Adrenal gland (tissue), 12 donors: ENCODE results near the gene NOC2L. TPM values are rescaled to one million over a fixed set of nuclear protein-coding genes. Genes with fewer than 3 reads are reported as not detected.
"Not testable (repeated sequence)": the region's sequence is repeated elsewhere in the genome, so short reads cannot be mapped to it uniquely, and the experiment has no call there.

Experiments
- DNase-seq, 7 donors: peaks; one replicate each; pipeline ENCODE4 v3.0.0-alpha.2; 2019 to 2020
- H3K27ac ChIP-seq, 5 donors: fragments of 200-600 bp; sonication (generic) in 4 of 5; 1 replicate in 3 of 5; 2 replicates in 2 of 5; pipeline versions ENCODE4 v1.5.1 to v1.8.0; 2016 to 2020; ENCODE audit warnings: mild to moderate bottlenecking in 1 of 5
- H3K27me3 ChIP-seq: fragments of 200-600 bp; 2 replicates; pipeline ENCODE4 v1.8.0; 2021
- H3K36me3 ChIP-seq, 2 donors: fragments of 200-600 bp; replicated peaks in 1 of 2; 1 replicate in 1 of 2; 2 replicates in 1 of 2; pipeline versions ENCODE4 v1.5.1 to v1.8.0; 2018 to 2022
- H3K4me1 ChIP-seq, 2 donors: fragments of 200-600 bp; replicated peaks in 1 of 2; 1 replicate in 1 of 2; 2 replicates in 1 of 2; pipeline versions ENCODE4 v1.5.1 to v1.8.0; 2018 to 2021
- H3K4me3 ChIP-seq, 4 donors: fragments of 200-600 bp; sonication (generic) in 3 of 4; one replicate each; pipeline ENCODE4 v1.5.1; 2016 to 2018
- H3K9me3 ChIP-seq, 3 donors: fragments of 200-600 bp; sonication (generic) in 1 of 3; replicated peaks in 1 of 3; 1 replicate in 2 of 3; 2 replicates in 1 of 3; pipeline versions ENCODE4 v1.5.1 to v1.8.0; 2016 to 2021
- CTCF ChIP-seq, 6 experiments: fragments of 450-650 bp in 4 of 6; fragments of 200-600 bp in 2 of 6; sonication (generic) in 1 of 6; IDR thresholded peaks; 1 replicate in 5 of 6; 2 replicates in 1 of 6; pipeline versions ENCODE4 v1.5.1 to v1.8.0; 2016 to 2021; ENCODE audit warnings: antibody characterized with exemption in 6 of 6, mild to moderate bottlenecking in 2 of 6, moderate library complexity in 1 of 6
- POLR2A ChIP-seq, 2 donors: fragments of 450-650 bp; IDR thresholded peaks; one replicate each; pipeline ENCODE4 v1.6.1; 2017; ENCODE audit warnings: antibody characterized with exemption in 2 of 2, mild to moderate bottlenecking in 2 of 2, moderate library complexity in 1 of 2
- WGBS, 4 donors: extraction: QIAGEN DNeasy Blood & Tissue Kit in 2 of 4; methylation state at CpG; one replicate each; pipeline versions ENCODE4 v1.1.5 to v1.1.7; 2013 to 2017; 5-methylcytosine and 5-hydroxymethylcytosine counted together
- intact Hi-C, 2 donors: fragments of 100-400 bp; cut with DNase I; formaldehyde crosslinking; loops; one replicate each; pipeline versions ENCODE4 v1.14.1 to v1.15.0; 2022 to 2023
- polyA plus RNA-seq, 3 donors: library from polyadenylated mRNA; stranded (reverse); fragments of 200-250 nt in 2 of 3; fragments of 350-450 nt in 1 of 3; fragmentation: Illumina TruSeq in 1 of 3; extraction: RNeasy Lipid Tissue Mini Kit (QIAGEN cat#74804) in 1 of 3; gene quantifications; one replicate each; pipeline ENCODE4 v1.2.3, GENCODE V29; 2013 to 2014
- total RNA-seq, 9 donors: library from RNA; depleted of rRNA in 4 of 9; stranded (reverse); fragments of >200 nt in 4 of 9; fragments of 120-200 nt in 1 of 9; fragmentation: NEBNext Ultra II Directional in 1 of 9; extraction: Animal tissue kit (Norgen Biotek cat#: 25700) in 1 of 9; gene quantifications; one replicate each; pipeline versions ENCODE4 v1.1.0 to v1.2.4, GENCODE V29; 2013 to 2023
- donor health status: healthy with polysubstance abuse.
- donor health status: Bipolar disorder and iron deficiency.
- donor health status: DM: yes; HTN: yes; CAD: no.
- donor health status: DM: no; HTN: no; CAD: no.
- donor health status: DM: no; HTN: no; CAD: no.
- donor health status: DM: yes; HTN: yes; CAD: no.

The NOC2L gene
- total and polyA plus RNA-seq, 12 donors: 22.4 to 97.7 (median 43.6) TPM

GRCh38 chr1:950881-951280 lies 8.2 kb downstream of the NOC2L start:
- DNase-seq: no peak
- intact Hi-C loops: no loop called here
- no peak overlapping the region for H3K4me3 ChIP-seq
- peaks cover 0 to 94% of the 10 kb centered on the region in 2 donors for H3K36me3 ChIP-seq
- WGBS, 4 donors: 91 to 97% (median 97%) methylated on average over 12 to 23 of the region's 23 CpGs
- H3K4me1 ChIP-seq: no peaks in the 10 kb centered on the region
- TF ChIP-seq CTCF (IDR thresholded peaks at IDR 0.05): no peak
- TF ChIP-seq POLR2A (IDR thresholded peaks at IDR 0.05): no peak
- no peaks in the 10 kb centered on the region for H3K9me3 ChIP-seq
- H3K27me3 ChIP-seq: no peaks in the 10 kb centered on the region
- no peak overlapping the region for H3K27ac ChIP-seq

- H3K36me3 ChIP-seq: peaks cover 0 to 89% of the 10 kb centered on the region in 2 donors
- intact Hi-C loops: no loop called here
- no peak overlapping the region for H3K4me3 ChIP-seq
- no peak for DNase-seq
- H3K4me1 ChIP-seq: no peaks in the 10 kb centered on the region
- no peaks in the 10 kb centered on the region for H3K9me3 ChIP-seq
- H3K27me3 ChIP-seq: no peaks in the 10 kb centered on the region
- TF ChIP-seq POLR2A (IDR thresholded peaks at IDR 0.05) (no peak), CTCF (IDR thresholded peaks at IDR 0.05) (no peak)
- no peak overlapping the region for H3K27ac ChIP-seq
- WGBS, 4 donors: 89 to 94% (median 93%) methylated on average over 8 to 9 of the region's 9 CpGs
Measured at GRCh38 chr1:950268-950667, 8.8 kb downstream of the NOC2L start.

GRCh38 chr1:947958-948357 lies 11.1 kb downstream of the NOC2L start:
- Histone ChIP-seq H3K36me3 (peaks cover 0 to 72% of the 10 kb centered on the region in 2 donors), H3K4me1 (no peaks in the 10 kb centered on the region), H3K27ac (no peak overlapping the region), H3K9me3 (no peaks in the 10 kb centered on the region), H3K27me3 (peaks cover 3% of the 10 kb centered on the region), H3K4me3 (no peak overlapping the region)
- WGBS, 4 donors: 88 to 100% (median 95%) methylated on average over 1 to 15 of the region's 15 CpGs
- no peak for TF ChIP-seq POLR2A (IDR thresholded peaks at IDR 0.05)
- TF ChIP-seq CTCF (IDR thresholded peaks at IDR 0.05): no peak
- intact Hi-C loops: no loop called here
- no peak for DNase-seq

GRCh38 chr1:946811-947210 lies 12.2 kb downstream of the NOC2L start:
- 96 to 97% (median 96%) methylated on average over 6 to 13 of the region's 13 CpGs for WGBS, 4 donors
- intact Hi-C loops: not testable (repeated sequence)

More at GRCh38 chr1:946811-947210, 12.2 kb downstream of the NOC2L start:
- not testable (repeated sequence) for H3K4me1 ChIP-seq, DNase-seq, H3K27ac ChIP-seq, H3K4me3 ChIP-seq, H3K9me3 ChIP-seq
- Histone ChIP-seq H3K36me3 (peaks cover 0 to 61% of the 10 kb centered on the region in 2 donors), H3K27me3 (peaks cover 13% of the 10 kb centered on the region)
